ENCODE data around the gene RGS6. TPM values are rescaled to one million over a fixed set of nuclear protein-coding genes. Genes with fewer than 3 reads are reported as not detected.

Gene RGS6
- total RNA-seq, 1 experiment from 2014 or later = not detected

- no peak for DNase-seq (ENCODE audit: low read depth)
Measured at GRCh38 chr14:72606879-72607278, 674.6 kb downstream of the RGS6 start.

GRCh38 chr14:72607386-72608130 lies 675.3 kb downstream of the RGS6 start:
- DNase-seq (ENCODE audit: low read depth) = peak; percentile 56

- DNase-seq (ENCODE audit: low read depth) = peak; percentile 99
Measured at GRCh38 chr14:72608391-72609204, 676.4 kb downstream of the RGS6 start.

- DNase-seq (ENCODE audit: low read depth) = no peak
Measured at GRCh38 chr14:72609205-72609916, 677.1 kb downstream of the RGS6 start.

- no peak for DNase-seq (ENCODE audit: low read depth)
Measured at GRCh38 chr14:72610096-72610830, 678.0 kb downstream of the RGS6 start.

- DNase-seq (ENCODE audit: low read depth) = peak; percentile 78
Measured at GRCh38 chr14:72610831-72611200, 678.6 kb downstream of the RGS6 start.

- no peak for DNase-seq (ENCODE audit: low read depth)
Measured at GRCh38 chr14:72611506-72611905, 679.3 kb downstream of the RGS6 start.

GRCh38 chr14:72612041-72612440 lies 679.8 kb downstream of the RGS6 start:
- no peak for DNase-seq (ENCODE audit: low read depth)

- peak; percentile 67 for DNase-seq (ENCODE audit: low read depth)
Measured at GRCh38 chr14:72613231-72613974, 681.2 kb downstream of the RGS6 start.

GRCh38 chr14:72613975-72614319 lies 681.7 kb downstream of the RGS6 start:
- no peak for DNase-seq (ENCODE audit: low read depth)

GRCh38 chr14:72614365-72614764 lies 682.1 kb downstream of the RGS6 start:
- no peak for DNase-seq (ENCODE audit: low read depth)

- DNase-seq (ENCODE audit: low read depth) = no peak
Measured at GRCh38 chr14:72614891-72615415, 682.7 kb downstream of the RGS6 start.

- DNase-seq (ENCODE audit: low read depth) = peak; percentile 95
Measured at GRCh38 chr14:72615451-72616121, 683.4 kb downstream of the RGS6 start.

All from RPMI7951 (cell line).